ENCODE measurements around the gene TMIGD1. TPM values are rescaled to one million over a fixed set of nuclear protein-coding genes. Genes with fewer than 3 reads are reported as not detected.

TMIGD1 gene
- total RNA-seq, 1 experiment from 2014 or later, result not detected

DNA sequence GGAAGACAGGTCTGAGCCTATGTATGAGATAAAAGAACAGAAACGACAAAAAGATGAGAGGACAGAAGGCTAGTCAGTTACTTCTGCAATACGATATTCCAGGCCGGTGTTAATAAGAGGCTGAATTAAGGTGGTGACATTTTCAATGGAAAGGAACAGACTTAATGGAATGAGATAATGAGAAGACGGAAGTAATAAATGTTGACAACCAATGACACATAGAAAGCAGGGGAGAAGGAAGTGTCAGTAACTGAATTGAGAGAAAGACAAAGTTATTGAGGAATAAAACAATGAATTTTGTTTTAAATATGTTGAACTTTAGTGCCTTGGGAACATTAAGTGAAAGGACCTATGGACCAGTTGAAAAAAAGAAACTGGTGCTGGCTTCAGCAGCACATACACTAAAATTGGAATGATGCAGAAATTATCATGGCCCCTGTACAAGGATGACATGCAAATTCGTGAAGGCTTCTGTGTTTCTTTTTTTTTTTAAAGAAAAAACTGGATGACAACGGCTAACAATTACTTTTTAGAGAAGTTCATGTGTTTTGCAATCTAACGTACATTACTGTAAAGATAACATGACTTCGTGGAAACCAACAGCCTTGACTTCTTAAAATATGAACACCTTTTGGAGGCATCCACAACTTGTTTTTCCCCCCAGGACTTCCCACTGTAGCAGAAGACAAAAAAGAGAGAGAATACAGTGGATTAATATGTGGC lies 26.4 kb upstream of the TMIGD1 start:
- no peak for DNase-seq
- H3K23me2 ChIP-seq (ENCODE audit: insufficient read length, low read depth, low read length, poor library complexity, severe bottlenecking), result no peaks in the 10 kb centered on the region
- H3K27ac Mint-ChIP-seq, result no peak overlapping the region

More for the DNA sequence above, 26.4 kb upstream of the TMIGD1 start:
- H4K8ac ChIP-seq (replicated peaks; ENCODE audit: insufficient read length, low read depth, low read length), result no peak overlapping the region
- H2BK20ac ChIP-seq (ENCODE audit: low read depth, low read length, poor library complexity, severe bottlenecking), result no peak overlapping the region
- no peaks in the 10 kb centered on the region for H3K79me1 ChIP-seq (ENCODE audit: insufficient read depth, low read depth, low read length, poor library complexity, severe bottlenecking)
- no peaks in the 10 kb centered on the region for H3K9me3 ChIP-seq (ENCODE audit: control insufficient read depth, low read depth, low read length)
- no peaks in the 10 kb centered on the region for H4K20me1 ChIP-seq (ENCODE audit: control insufficient read depth, insufficient read depth, insufficient read length)
- Mint-ChIP-seq H3K27me3 (ENCODE audit: low read depth) (no peaks in the 10 kb centered on the region; the same call in 1 of the 2 replicates), H3K4me1 (peaks cover 4% of the 10 kb centered on the region in 2 experiments), H3K4me3 (no peak overlapping the region), H3K36me3 (ENCODE audit: insufficient read depth in 1 of 3, low read depth in 3 of 3) (peaks cover 0 to 6% (median 2%) of the 10 kb centered on the region in 3 experiments; a peak in 3 of 7 replicates), H3K9me3 (peaks cover 4 to 11% of the 10 kb centered on the region in 2 experiments; a peak in 4 of 5 replicates)
- H3K27ac ChIP-seq (ENCODE audit: insufficient read length, low read depth, low read length), result no peak overlapping the region
- H3T11ph ChIP-seq (ENCODE audit: low read length), result no peak overlapping the region
- H3K18ac ChIP-seq (ENCODE audit: insufficient read length, low read depth, low read length), result no peak overlapping the region
- H4K91ac ChIP-seq (ENCODE audit: insufficient read length, low read depth, low read length), result no peak overlapping the region
- H2AK5ac ChIP-seq (ENCODE audit: insufficient read length, low read length), result no peak overlapping the region
- no peak overlapping the region for H3K23ac ChIP-seq (ENCODE audit: insufficient read length, low read depth, low read length)
- no peak overlapping the region for H2BK15ac ChIP-seq (ENCODE audit: low read depth, low read length)
- H2AFZ ChIP-seq (ENCODE audit: low read length), result no peak overlapping the region
- H3K56ac ChIP-seq (ENCODE audit: insufficient read length, low read depth, low read length), result no peak overlapping the region
- TF ChIP-seq, protein P1, sequence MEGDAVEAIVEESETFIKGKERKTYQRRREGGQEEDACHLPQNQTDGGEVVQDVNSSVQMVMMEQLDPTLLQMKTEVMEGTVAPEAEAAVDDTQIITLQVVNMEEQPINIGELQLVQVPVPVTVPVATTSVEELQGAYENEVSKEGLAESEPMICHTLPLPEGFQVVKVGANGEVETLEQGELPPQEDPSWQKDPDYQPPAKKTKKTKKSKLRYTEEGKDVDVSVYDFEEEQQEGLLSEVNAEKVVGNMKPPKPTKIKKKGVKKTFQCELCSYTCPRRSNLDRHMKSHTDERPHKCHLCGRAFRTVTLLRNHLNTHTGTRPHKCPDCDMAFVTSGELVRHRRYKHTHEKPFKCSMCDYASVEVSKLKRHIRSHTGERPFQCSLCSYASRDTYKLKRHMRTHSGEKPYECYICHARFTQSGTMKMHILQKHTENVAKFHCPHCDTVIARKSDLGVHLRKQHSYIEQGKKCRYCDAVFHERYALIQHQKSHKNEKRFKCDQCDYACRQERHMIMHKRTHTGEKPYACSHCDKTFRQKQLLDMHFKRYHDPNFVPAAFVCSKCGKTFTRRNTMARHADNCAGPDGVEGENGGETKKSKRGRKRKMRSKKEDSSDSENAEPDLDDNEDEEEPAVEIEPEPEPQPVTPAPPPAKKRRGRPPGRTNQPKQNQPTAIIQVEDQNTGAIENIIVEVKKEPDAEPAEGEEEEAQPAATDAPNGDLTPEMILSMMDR (conservative IDR thresholded peaks at IDR 0.05), result no peak
- H2BK120ac ChIP-seq (ENCODE audit: low read depth, low read length, poor library complexity, severe bottlenecking), result no peak overlapping the region
- WGBS (ENCODE audit: extremely low coverage, insufficient read length, low lambda C conversion rate), result 100% methylated on average over 1 of the region's 8 CpGs
- no peak overlapping the region for H2BK5ac ChIP-seq (ENCODE audit: insufficient read length, low read length)
- no peak overlapping the region for H3K9ac ChIP-seq (ENCODE audit: extremely low read depth, insufficient read length, low read length)
- H2BK12ac ChIP-seq (ENCODE audit: insufficient read length, low read depth, low read length), result no peak overlapping the region
- H3K4me2 ChIP-seq (ENCODE audit: insufficient read depth, insufficient read length, low read length), result no peak overlapping the region
- no peak overlapping the region for H3K4ac ChIP-seq (ENCODE audit: low read depth, low read length)
- no peak overlapping the region for H4K5ac ChIP-seq (ENCODE audit: insufficient read length, low read depth, low read length)
- no peaks in the 10 kb centered on the region for H3K4me1 ChIP-seq (ENCODE audit: insufficient read depth, low read length)
- H3K27me3 ChIP-seq (ENCODE audit: insufficient read depth, low read length), result no peaks in the 10 kb centered on the region
- H3K14ac ChIP-seq (ENCODE audit: insufficient read depth, low read length), result no peak overlapping the region
- no peaks in the 10 kb centered on the region for H3K79me2 ChIP-seq (ENCODE audit: insufficient read depth, low read length)
